Measurements from ENCODE around the gene ALKBH2. TPM values are rescaled to one million over a fixed set of nuclear protein-coding genes. Genes with fewer than 3 reads are reported as not detected.
A peak's percentile ranks its signal among the peaks of the same experiment; 100 is the strongest.
"Not testable (repeated sequence)": the region's sequence is repeated elsewhere in the genome, so short reads cannot be mapped to it uniquely, and the experiment has no call there.

Gene ALKBH2
- total RNA-seq, 2 experiments from 2014 or later = 12.8 to 14.0 TPM

- Histone ChIP-seq H3K4me1 (ENCODE audit: insufficient read depth, low read length) (peaks cover 23% of the 10 kb centered on the region), H3K36me3 (ENCODE audit: insufficient read depth, low read length) (peaks cover 6% of the 10 kb centered on the region), H3K27me3 (ENCODE audit: control insufficient read depth in 1 of 2, insufficient read depth in 2 of 2, low read length in 2 of 2) (no peaks in the 10 kb centered on the region), H3K9me3 (ENCODE audit: control insufficient read depth in 1 of 2, insufficient read depth in 1 of 2, low read length in 2 of 2) (no peaks in the 10 kb centered on the region), H3K4me3 (ENCODE audit: low read length) (peak overlapping the region; percentile 92), H3K27ac (ENCODE audit: low read depth in 1 of 2, low read length in 2 of 2) (peak overlapping the region; percentile 87)
- no peak for TF ChIP-seq CTCF (IDR thresholded peaks at IDR 0.05)
- intact Hi-C loops (cut with DNase I, micrococcal nuclease) = loop anchor here (1.0 to 10.0 kb wide), 12 partner anchors 39 to 1369 kb away; partner anchors contain the start of genes ALKBH2 (in 2 of the 2), SART3 (in 2 of the 2), C12orf76 (in 1 of the 2) and FAM222A (in 1 of the 2)
- ChIA-PET POLR2A (interaction anchor here (0.9 to 2.8 kb wide), 6 partner anchors 8 to 492 kb away, joined by 3 to 13 read pairs (median 6); partner anchors contain the start of genes ISCU and SSH1), CTCF (interaction anchor here (3.8 kb wide), 1 partner anchor 40 kb away, joined by 31 read pairs; the partner anchor contains the start of gene ALKBH2)
- no peaks in the 10 kb centered on the region for H3K9me3 Mint-ChIP-seq
- peak overlapping the region; percentile 98 for H3K4me3 Mint-ChIP-seq
- ATAC-seq (ENCODE audit: poor library complexity) (peak; percentile 62), DNase-seq (peak in 7 of 14 experiments; percentile 8 to 81 (median 43))
- peaks cover 13% of the 10 kb centered on the region for H3K4me1 Mint-ChIP-seq (ENCODE audit: low read depth)
- no peaks in the 10 kb centered on the region for H3K27me3 Mint-ChIP-seq
- peak overlapping the region; percentile 86 for H3K27ac Mint-ChIP-seq
- peaks cover 38% of the 10 kb centered on the region for H3K36me3 Mint-ChIP-seq (ENCODE audit: low read depth)
Measured at GRCh38 chr12:109053382-109054123, 39.7 kb downstream of the ALKBH2 start.

DNA sequence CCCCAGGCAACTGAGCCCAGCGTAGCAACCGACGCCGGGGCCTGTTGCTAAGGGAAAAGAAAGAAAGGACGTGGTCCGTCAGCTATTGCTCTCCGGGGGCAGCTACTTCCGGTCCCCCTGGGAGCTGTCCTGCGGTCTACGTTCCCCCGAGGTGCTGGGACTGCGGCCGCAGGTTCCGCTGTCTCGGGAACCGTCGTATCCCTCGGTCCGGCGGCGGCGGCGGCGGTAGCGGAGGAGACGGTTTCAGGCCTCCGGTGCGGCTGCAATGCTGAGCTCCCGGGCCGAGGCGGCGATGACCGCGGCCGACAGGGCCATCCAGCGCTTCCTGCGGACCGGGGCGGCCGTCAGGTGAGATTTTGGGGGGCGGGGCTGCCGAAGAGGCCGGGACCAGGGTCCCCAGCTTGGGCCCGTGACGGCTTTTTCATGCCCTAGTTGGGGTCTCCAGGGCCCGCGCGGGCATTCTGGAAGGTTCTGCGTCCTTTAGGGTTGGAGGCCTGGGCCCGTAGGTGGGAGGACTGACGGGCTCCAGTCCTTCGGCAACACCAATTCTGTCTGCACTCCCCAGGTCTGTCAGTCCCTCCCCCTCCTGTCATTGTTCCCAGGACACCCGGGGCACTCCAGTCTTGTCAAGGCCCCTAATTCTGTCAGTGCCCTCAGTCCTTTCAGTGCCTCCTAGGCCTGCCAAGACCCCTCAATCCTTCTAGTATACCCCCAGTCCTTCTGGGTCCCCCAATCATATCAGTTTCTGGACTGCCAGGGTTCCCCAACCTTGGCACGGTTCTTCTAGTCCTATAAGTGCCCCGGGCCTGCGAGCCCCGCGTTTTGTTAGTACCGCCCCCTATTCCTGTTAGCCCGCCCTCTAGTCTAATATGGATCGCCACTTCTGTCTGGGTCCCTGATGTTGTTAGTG, 40.6 kb downstream of the ALKBH2 start, which contains the start of gene USP30:
USP30 (plus strand) TSS at position 163 of the 910 bp plus-strand sequence; CDS start at position 266, 103 bp downstream.
- H3K27ac ChIP-seq (ENCODE audit: low read depth in 1 of 2, low read length in 2 of 2) = peak within 1 kb of the TSS; percentile 87
- peak; percentile 75 to 93 (median 81) for DNase-seq
- Mint-ChIP-seq H3K36me3 (ENCODE audit: low read depth) (peaks cover 31% of the 10 kb centered on the region), H3K4me1 (ENCODE audit: low read depth) (peaks cover 13% of the 10 kb centered on the region), H3K9me3 (no peaks in the 10 kb centered on the region), H3K27ac (peak within 1 kb of the TSS; percentile 86), H3K4me3 (peak within 1 kb of the TSS; percentile 98), H3K27me3 (no peaks in the 10 kb centered on the region)
- no peaks in the 10 kb centered on the region for H3K9me3 ChIP-seq (ENCODE audit: control insufficient read depth in 1 of 2, insufficient read depth in 1 of 2, low read length in 2 of 2)
- ChIA-PET POLR2A (interaction anchor here (0.6 to 2.8 kb wide), 11 partner anchors 11 to 1666 kb away, joined by 3 to 13 read pairs (median 4); partner anchors contain the start of genes ALKBH2, ISCU, KCTD10 and SSH1), CTCF (interaction anchor here (3.8 kb wide), 1 partner anchor 41 kb away, joined by 31 read pairs; the partner anchor contains the start of gene ALKBH2)
- intact Hi-C loops (cut with DNase I, micrococcal nuclease) = loop anchor here (1.0 to 10.0 kb wide), 13 partner anchors 40 to 1368 kb away; partner anchors contain the start of genes ALKBH2 (in 2 of the 2), PWP1 (in 2 of the 2), SART3 (in 2 of the 2) and C12orf76 (in 1 of the 2)
- H3K36me3 ChIP-seq (ENCODE audit: insufficient read depth, low read length) = peaks cover under 1% of the 10 kb centered on the region
- H3K27me3 ChIP-seq (ENCODE audit: control insufficient read depth in 1 of 2, insufficient read depth in 2 of 2, low read length in 2 of 2) = no peaks in the 10 kb centered on the region
- TF ChIP-seq CTCF (IDR thresholded peaks at IDR 0.05) = no peak
- peaks cover 23% of the 10 kb centered on the region for H3K4me1 ChIP-seq (ENCODE audit: insufficient read depth, low read length)
- ATAC-seq (ENCODE audit: poor library complexity) = peak; percentile 77
- H3K4me3 ChIP-seq (ENCODE audit: low read length) = peak within 1 kb of the TSS; percentile 92

DNA sequence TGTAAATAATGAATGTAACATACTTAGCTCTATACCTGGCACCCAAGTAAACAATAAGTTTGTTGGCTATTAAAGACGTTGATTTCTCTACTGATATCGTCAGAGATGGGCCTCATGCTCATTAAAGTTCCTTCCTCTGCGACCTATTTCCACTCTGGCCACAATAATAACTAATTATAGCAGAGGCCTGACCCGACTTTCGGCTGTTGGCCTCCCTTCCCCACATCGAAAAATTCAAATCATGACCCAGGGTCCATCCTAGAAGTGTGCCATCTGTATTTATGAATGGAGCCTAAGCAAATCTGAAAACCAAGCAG, 41.2 kb downstream of the ALKBH2 start:
- peak overlapping the region; percentile 92 for H3K4me3 ChIP-seq (ENCODE audit: low read length)
- ATAC-seq (ENCODE audit: poor library complexity) (no peak), DNase-seq (no peak)
- ChIA-PET POLR2A (interaction anchor here (0.6 to 2.8 kb wide), 11 partner anchors 10 to 1665 kb away, joined by 3 to 13 read pairs (median 4); partner anchors contain the start of genes ALKBH2, ISCU, KCTD10 and SSH1), CTCF (interaction anchor here (3.8 kb wide), 1 partner anchor 41 kb away, joined by 31 read pairs; the partner anchor contains the start of gene ALKBH2)
- peak overlapping the region; percentile 86 for H3K27ac Mint-ChIP-seq
- TF ChIP-seq CTCF (IDR thresholded peaks at IDR 0.05) = no peak
- no peaks in the 10 kb centered on the region for H3K27me3 Mint-ChIP-seq
- H3K27me3 ChIP-seq (ENCODE audit: control insufficient read depth in 1 of 2, insufficient read depth in 2 of 2, low read length in 2 of 2) = no peaks in the 10 kb centered on the region
- H3K9me3 Mint-ChIP-seq = no peaks in the 10 kb centered on the region
- H3K4me1 Mint-ChIP-seq (ENCODE audit: low read depth) = peaks cover 13% of the 10 kb centered on the region
- peak overlapping the region; percentile 87 for H3K27ac ChIP-seq (ENCODE audit: low read depth in 1 of 2, low read length in 2 of 2)
- H3K4me3 Mint-ChIP-seq = peak overlapping the region; percentile 98
- peaks cover 23% of the 10 kb centered on the region for H3K4me1 ChIP-seq (ENCODE audit: insufficient read depth, low read length)
- no peaks in the 10 kb centered on the region for H3K36me3 ChIP-seq (ENCODE audit: insufficient read depth, low read length)
- intact Hi-C loops (cut with DNase I, micrococcal nuclease) = loop anchor here (1.0 to 10.0 kb wide), 12 partner anchors 41 to 1367 kb away; partner anchors contain the start of genes PWP1 (in 2 of the 2), SART3 (in 2 of the 2), ALKBH2 (in 1 of the 2) and C12orf76 (in 1 of the 2)
- H3K9me3 ChIP-seq (ENCODE audit: control insufficient read depth in 1 of 2, insufficient read depth in 1 of 2, low read length in 2 of 2) = no peaks in the 10 kb centered on the region
- peaks cover 26% of the 10 kb centered on the region for H3K36me3 Mint-ChIP-seq (ENCODE audit: low read depth)

GRCh38 chr12:109049794-109050193, 43.5 kb downstream of the ALKBH2 start:
- H3K27ac Mint-ChIP-seq = not testable (repeated sequence)

More at GRCh38 chr12:109049794-109050193, 43.5 kb downstream of the ALKBH2 start:
- H3K4me1 Mint-ChIP-seq (ENCODE audit: low read depth) = peaks cover 13% of the 10 kb centered on the region
- H3K4me1 ChIP-seq (ENCODE audit: insufficient read depth, low read length) = peaks cover 23% of the 10 kb centered on the region
- H3K36me3 Mint-ChIP-seq (ENCODE audit: low read depth) = peaks cover 17% of the 10 kb centered on the region
- H3K27me3 ChIP-seq (ENCODE audit: control insufficient read depth in 1 of 2, insufficient read depth in 2 of 2, low read length in 2 of 2); H3K4me3 Mint-ChIP-seq; H3K36me3 ChIP-seq (ENCODE audit: insufficient read depth, low read length); CTCF ChIA-PET; DNase-seq; POLR2A ChIA-PET; H3K4me3 ChIP-seq (ENCODE audit: low read length); H3K27ac ChIP-seq (ENCODE audit: low read depth in 1 of 2, low read length in 2 of 2); H3K9me3 ChIP-seq (ENCODE audit: control insufficient read depth in 1 of 2, insufficient read depth in 1 of 2, low read length in 2 of 2); H3K9me3 Mint-ChIP-seq; H3K27me3 Mint-ChIP-seq; ATAC-seq (ENCODE audit: poor library complexity): not testable (repeated sequence)
- intact Hi-C loops (cut with DNase I, micrococcal nuclease) = loop anchor here (5.0 to 10.0 kb wide), 10 partner anchors 103 to 1365 kb away; partner anchors contain the start of genes C12orf76 (in 1 of the 2), FAM222A (in 1 of the 2), FICD (in 1 of the 2) and ISCU (in 1 of the 2)

Data from CD4-positive, alpha-beta T cell (primary cell).